GM18519 (cell line): Measurements from ENCODE around the gene SELENOV.

Experiments
- ATAC-seq: cut with Tn5 transposase; IDR thresholded peaks from one replicate; pipeline ENCODE4 v1.9.1; 2021; ENCODE audit warnings: mild to moderate bottlenecking, moderate library complexity; ENCODE audit not compliant: unreplicated experiment, low FRiP score

The SELENOV gene

DNA sequence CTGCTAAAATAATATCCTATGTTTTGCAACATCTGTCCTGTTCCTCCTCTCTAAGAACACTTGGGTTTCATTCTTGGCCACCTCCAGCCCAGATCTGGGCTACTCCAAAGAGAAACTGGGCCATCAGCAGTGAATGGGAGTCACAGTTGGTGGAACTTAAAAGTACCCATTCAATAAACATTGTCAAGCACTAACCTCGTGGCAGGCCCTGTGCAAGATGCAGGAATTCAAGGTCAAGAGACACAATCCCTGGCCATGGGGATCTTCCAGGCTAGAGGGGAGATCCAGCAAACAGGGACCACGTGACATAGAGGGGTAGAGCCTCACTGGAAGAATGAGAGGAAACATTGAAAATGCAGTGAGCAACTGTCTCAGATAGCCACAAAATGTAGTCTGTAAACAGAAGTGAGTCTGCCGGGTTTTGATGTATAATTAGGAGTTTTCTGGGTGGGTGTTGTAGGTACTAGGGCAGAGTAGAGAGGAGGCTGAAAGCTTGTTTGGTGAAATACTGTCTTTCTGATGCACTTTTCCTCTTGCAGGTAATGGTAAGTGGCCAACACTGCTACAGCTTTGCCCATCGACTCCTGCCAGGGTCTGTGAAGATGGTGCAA lies 39.9 kb downstream of the SELENOV start:
- no peak for ATAC-seq

DNA sequence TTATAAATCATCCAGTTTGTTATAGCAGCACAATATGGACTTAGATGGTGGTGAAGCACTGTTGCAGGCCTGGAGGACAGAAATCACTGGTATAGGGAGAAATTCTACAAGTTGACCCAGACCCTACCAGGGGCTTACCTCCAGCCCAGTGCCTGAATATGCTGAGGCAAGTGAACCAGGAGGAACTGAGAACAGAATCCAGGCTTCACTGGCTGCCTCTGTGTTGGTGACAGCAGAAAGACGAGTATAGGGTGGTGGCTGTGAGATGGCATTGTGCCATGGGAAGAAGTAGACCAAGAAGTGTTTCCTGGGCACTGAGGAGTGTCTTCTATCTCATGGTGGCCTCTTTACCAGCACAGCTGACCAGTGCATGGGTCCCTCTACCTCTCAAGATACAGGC lies 40.9 kb downstream of the SELENOV start:
- no peak for ATAC-seq

DNA sequence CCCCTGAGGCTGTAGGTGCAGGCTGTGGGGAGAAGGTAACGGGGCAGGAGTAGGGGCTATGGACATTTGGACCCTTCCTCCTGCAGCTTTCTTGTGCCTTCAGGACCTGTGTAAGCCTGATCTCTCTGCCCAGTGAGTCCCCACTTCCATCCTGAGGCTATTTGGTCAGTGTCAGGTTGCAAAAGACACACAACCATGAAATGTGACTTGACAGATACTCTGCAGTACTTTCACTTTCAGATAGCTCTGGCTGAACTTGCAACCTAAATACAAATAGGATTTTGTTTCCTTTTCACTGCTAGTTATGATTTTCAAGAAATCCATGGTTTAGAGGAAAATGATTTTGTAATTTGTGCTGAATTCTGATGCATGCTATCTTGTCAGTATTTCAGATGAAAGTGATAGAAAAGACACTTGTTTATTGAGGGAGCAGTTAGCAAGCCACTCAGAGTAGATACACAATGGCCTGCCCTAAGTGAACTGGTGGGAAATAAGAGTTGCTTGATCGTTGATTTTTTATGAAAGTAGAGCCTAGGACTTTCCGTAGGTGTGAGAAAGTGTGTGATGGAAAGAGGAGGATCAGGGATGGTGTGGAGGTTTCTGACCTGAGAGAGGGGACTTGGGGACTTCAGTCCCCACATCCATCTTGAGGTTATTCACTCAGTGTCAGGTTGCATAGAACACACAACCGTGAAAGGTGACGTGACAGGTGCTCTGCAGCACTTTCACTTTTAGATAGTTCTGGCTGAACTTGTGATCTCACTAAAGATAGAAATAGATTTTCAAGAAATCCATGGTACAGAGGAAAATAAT lies 43.1 kb downstream of the SELENOV start:
- no peak for ATAC-seq

DNA sequence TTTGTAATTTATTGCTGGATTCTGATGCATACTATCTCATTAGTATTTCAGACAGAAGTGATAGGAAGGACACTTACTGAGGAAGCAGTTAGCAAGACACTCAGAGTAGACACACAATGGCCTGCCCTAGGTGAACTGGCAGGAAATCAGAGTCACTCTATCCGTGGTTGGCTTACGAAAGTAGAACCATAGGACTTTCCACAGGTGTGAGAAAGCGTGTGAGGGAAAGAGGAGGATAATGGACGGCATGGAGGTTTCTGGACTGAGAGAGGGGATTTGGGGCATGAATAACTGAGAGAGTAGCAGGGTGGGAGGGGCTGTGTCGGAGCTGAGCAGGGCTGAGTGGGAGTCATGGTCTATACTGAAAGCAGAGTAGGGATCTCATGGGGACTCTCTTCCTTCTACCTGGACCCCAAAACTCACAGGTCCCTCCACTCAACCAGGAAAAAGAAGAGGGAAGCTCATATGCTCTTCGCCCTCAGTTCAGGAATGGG lies 43.7 kb downstream of the SELENOV start:
- no peak for ATAC-seq

DNA sequence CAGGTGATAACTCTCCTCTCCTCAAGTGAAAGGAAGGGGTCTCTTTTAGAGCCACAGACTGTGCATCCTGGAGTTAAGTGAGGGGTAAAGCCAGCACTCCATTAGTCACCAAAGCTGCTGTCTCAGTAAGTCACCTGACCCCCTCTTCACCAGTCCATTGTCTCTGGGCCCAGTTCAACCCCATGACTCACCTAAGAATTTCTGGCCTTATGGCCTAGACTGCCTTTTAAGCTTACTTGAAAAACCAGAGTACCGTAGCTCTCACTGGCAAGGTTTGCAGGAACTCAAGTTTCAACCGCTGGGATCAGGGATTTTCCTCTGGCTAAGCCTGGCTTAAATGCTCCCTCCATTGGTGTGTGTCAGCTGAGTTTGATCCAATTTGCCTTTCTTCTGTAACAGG lies 48.5 kb downstream of the SELENOV start:
- no peak for ATAC-seq

DNA sequence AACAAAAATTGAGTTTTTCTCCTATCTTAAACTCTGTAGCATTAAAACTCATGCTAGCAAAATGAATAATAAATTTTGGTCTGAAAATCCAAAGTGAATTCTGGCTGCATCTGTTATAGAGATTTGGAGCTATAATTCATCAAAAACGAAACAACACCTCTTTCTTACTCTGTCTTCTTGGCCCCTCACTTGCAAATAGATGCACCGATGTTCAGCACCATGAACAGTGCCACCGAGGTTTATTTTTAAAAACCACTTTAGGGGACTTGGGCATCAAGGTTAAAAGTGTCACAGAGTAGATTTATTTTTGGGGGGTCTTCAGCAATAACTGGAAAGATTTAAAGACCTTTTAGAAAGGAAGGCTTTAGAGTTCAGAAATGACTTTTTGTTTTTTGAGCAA lies 51.1 kb downstream of the SELENOV start:
- no peak for ATAC-seq

DNA sequence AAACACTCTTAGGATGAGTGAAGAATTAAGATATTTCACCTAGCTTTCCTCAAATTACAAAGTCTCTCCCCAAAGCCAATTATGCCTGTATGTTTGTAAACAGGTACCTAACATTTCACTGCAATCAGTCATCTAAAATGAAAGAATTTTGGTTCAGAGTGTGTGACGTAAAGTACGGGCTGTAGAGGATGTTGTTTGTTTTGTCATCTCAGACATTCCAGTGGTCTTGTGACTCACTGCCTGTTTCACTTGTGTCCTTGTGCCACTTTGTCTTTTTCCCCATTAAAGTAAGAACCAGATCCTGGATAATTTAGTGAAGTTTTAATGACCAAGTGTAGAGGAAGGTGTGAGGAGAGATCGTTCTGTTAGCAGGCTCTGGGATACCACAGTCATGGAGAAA lies 53.7 kb downstream of the SELENOV start:
- no peak for ATAC-seq
